Measurements from ENCODE around the gene TRPC4AP.

Gene TRPC4AP

GRCh38 chr20:35133031-35133430 lies 40.4 kb upstream of the TRPC4AP start:
- CTCF ChIA-PET: interaction anchor here (1.6 to 4.8 kb wide), 2 partner anchors 13 to 36 kb away, joined by 4 to 26 read pairs; partner anchors contain the start of gene EDEM2
- POLR2A ChIA-PET: no interaction called here
- DNase-seq (ENCODE audit: low read depth, low spot score): no peak

GRCh38 chr20:35131934-35132333 lies 39.3 kb upstream of the TRPC4AP start:
- TF ChIP-seq CTCF (IDR thresholded peaks at IDR 0.05; ENCODE audit: insufficient read depth, low read length, missing control alignments): no peak
- no peak for DNase-seq (ENCODE audit: low read depth, low spot score)
- ChIA-PET CTCF (interaction anchor here (1.6 to 4.8 kb wide), 2 partner anchors 14 to 35 kb away, joined by 4 to 26 read pairs; partner anchors contain the start of gene EDEM2), POLR2A (interaction anchor here (0.5 kb wide), 1 partner anchor 310 kb away, joined by 3 read pairs; no protein-coding TSS in a partner anchor)
- H3K4me3 ChIP-seq (ENCODE audit: low read depth, low read length): no peak overlapping the region

More at GRCh38 chr20:35133031-35133430, 40.4 kb upstream of the TRPC4AP start:
- H3K4me3 ChIP-seq (ENCODE audit: low read depth, low read length): no peak overlapping the region
- TF ChIP-seq CTCF (IDR thresholded peaks at IDR 0.05; ENCODE audit: insufficient read depth, low read length, missing control alignments): no peak

- CTCF ChIA-PET: interaction anchor here (0.9 to 1.8 kb wide), 2 partner anchors 33 to 318 kb away, joined by 3 to 9 read pairs; no protein-coding TSS in a partner anchor
- TF ChIP-seq CTCF (IDR thresholded peaks at IDR 0.05; ENCODE audit: insufficient read depth, low read length, missing control alignments): no peak
- H3K4me3 ChIP-seq (ENCODE audit: low read depth, low read length): no peak overlapping the region
- POLR2A ChIA-PET: interaction anchor here (1.6 kb wide), 1 partner anchor 18 kb away, joined by 3 read pairs; no protein-coding TSS in a partner anchor
- DNase-seq (ENCODE audit: low read depth, low spot score): no peak
Measured at GRCh38 chr20:35129647-35130069, 37.1 kb upstream of the TRPC4AP start.

GRCh38 chr20:35125753-35126152 lies 33.1 kb upstream of the TRPC4AP start:
- no peak overlapping the region for H3K4me3 ChIP-seq (ENCODE audit: low read depth, low read length)
- POLR2A ChIA-PET: no interaction called here
- TF ChIP-seq CTCF (IDR thresholded peaks at IDR 0.05; ENCODE audit: insufficient read depth, low read length, missing control alignments): no peak
- CTCF ChIA-PET: interaction anchor here (0.8 to 2.1 kb wide), 5 partner anchors 9 to 144 kb away, joined by 3 to 8 read pairs (median 3); no protein-coding TSS in a partner anchor
- DNase-seq (ENCODE audit: low read depth, low spot score): no peak

DNA sequence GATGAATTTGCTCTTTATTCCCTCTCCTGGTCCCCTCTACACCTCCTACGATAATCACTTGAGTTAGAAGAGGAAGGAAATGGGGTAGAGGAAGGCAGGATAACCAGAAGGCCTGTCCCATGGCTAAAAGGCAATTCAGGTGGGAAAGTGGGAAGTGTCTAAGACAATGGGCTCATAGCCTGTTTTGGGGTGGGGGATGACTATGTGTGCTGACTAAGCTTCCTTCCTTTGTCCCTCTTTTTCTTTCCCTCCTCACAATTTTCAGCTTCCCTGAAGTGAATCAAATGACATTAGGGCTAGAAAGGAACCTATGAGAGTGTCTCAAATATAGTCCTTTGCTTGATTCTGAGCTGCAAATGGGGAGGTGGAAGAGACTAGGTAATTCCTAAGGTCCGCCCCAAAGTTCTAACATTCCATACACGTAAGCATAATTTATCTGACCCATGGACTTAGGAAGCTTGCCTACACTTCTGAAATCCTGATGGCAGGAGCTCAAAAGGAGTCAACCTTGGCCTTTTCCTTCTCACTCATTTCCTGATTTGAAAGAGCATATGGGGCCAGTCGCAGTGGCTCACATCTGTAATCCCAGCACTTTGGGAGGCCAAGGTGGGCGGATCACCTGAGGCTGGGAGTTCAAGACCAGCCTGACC lies 30.3 kb upstream of the TRPC4AP start:
- DNase-seq (ENCODE audit: low read depth, low spot score): no peak
- CTCF ChIA-PET: interaction anchor here (1.2 to 14.6 kb wide), 3 partner anchors 22 to 146 kb away, joined by 4 to 159 read pairs (median 4); partner anchors contain the start of gene TRPC4AP
- H3K4me3 ChIP-seq (ENCODE audit: low read depth, low read length): no peak overlapping the region
- TF ChIP-seq CTCF (IDR thresholded peaks at IDR 0.05; ENCODE audit: insufficient read depth, low read length, missing control alignments): no peak
- POLR2A ChIA-PET: no interaction called here

GRCh38 chr20:35121186-35121585 lies 28.6 kb upstream of the TRPC4AP start:
- CTCF ChIA-PET: interaction anchor here (1.2 to 14.6 kb wide), 3 partner anchors 19 to 148 kb away, joined by 4 to 159 read pairs (median 4); partner anchors contain the start of gene TRPC4AP

More at GRCh38 chr20:35121186-35121585, 28.6 kb upstream of the TRPC4AP start:
- DNase-seq (ENCODE audit: low read depth, low spot score): no peak
- no peak for TF ChIP-seq CTCF (IDR thresholded peaks at IDR 0.05; ENCODE audit: insufficient read depth, low read length, missing control alignments)
- POLR2A ChIA-PET: no interaction called here
- no peak overlapping the region for H3K4me3 ChIP-seq (ENCODE audit: low read depth, low read length)
